GM12878 (cell line): ENCODE measurements around the gene VPS39. TPM values are rescaled to one million over a fixed set of nuclear protein-coding genes. Genes with fewer than 3 reads are reported as not detected.

Experiments
- ATAC-seq: fragments of 200-7000 bp; cut with Tn5 transposase; 3 replicates; pipeline ENCODE4 v1.9.1; 2020; ENCODE audit warnings: mild to moderate bottlenecking, moderate library complexity
- BruUV-seq: library from RNA; stranded (reverse); fragments of 400-500 nt; replicated peaks from 2 replicates; lab custom pipeline; 2021; lab: Mats Ljungman, UMichigan
- CTCF ChIA-PET: fragments of 300-600 bp; sonication (Branson Sonifier 250); formaldehyde crosslinking; extraction: SDS; loops from one replicate; lab custom pipeline; 2021; ENCODE audit warnings: inconsistent platforms; lab: Yijun Ruan, JAX
- POLR2A ChIA-PET: fragments of 350-600 bp; formaldehyde crosslinking; extraction: SDS; loops from one replicate; lab custom pipeline; 2021; ENCODE audit warnings: inconsistent platforms; lab: Charles Lee
- RAD21 ChIA-PET: fragments of 300-600 bp; sonication (Branson Sonifier 250); formaldehyde crosslinking; loops from one replicate; lab custom pipeline; 2023; ENCODE audit warnings: antibody characterized with exemption; ENCODE audit not compliant: unreplicated experiment; lab: Charles Lee
- SMC1A ChIA-PET: fragments of 300-600 bp; sonication (Branson Sonifier 250); formaldehyde crosslinking; loops from one replicate; lab custom pipeline; 2023; ENCODE audit not compliant: unreplicated experiment, uncharacterized antibody; lab: Charles Lee
- DNase-seq: peaks from one replicate; pipeline ENCODE4 v3.0.0-alpha.2; 2011; ENCODE audit warnings: low read depth, low spot score
- FAIRE-seq: peaks from 3 replicates; lab custom pipeline; 2011; peaks lifted over from hg19 to GRCh38; lab: Jason Lieb, UNC
- H2AFZ ChIP-seq: 2 replicates; pipeline ENCODE4 v1.6.0; 2011; ENCODE audit warnings: low read depth, low read length, control low read depth; ENCODE audit not compliant: control insufficient read depth
- H3K27ac ChIP-seq: 2 replicates; pipeline ENCODE4 v1.5.1; 2011; ENCODE audit warnings: control low read depth; ENCODE audit not compliant: control insufficient read depth, insufficient read depth
- H3K27me3 ChIP-seq, 2 experiments: replicated peaks in 1 of 2; 2 replicates each; pipeline versions ENCODE4 v1.6.0 to v1.6.1; 2011; ENCODE audit warnings: low read length in 1 of 2; ENCODE audit not compliant: control insufficient read depth in 2 of 2, insufficient read depth in 2 of 2
- H3K36me3 ChIP-seq, 2 experiments: 2 replicates each; pipeline ENCODE4 v1.5.1; 2011; ENCODE audit warnings: low read length in 1 of 2; ENCODE audit not compliant: control insufficient read depth in 2 of 2, insufficient read depth in 2 of 2
- H3K4me1 ChIP-seq: 2 replicates; pipeline ENCODE4 v1.6.1; 2011; ENCODE audit warnings: mild to moderate bottlenecking, low read length, moderate library complexity, mixed read lengths; ENCODE audit not compliant: control insufficient read depth, insufficient read depth
- H3K4me2 ChIP-seq: 2 replicates; pipeline ENCODE4 v1.6.0; 2011; ENCODE audit warnings: control low read depth; ENCODE audit not compliant: control insufficient read depth, insufficient read depth
- H3K4me3 ChIP-seq: fragments of 200-600 bp; sonication (generic); 2 replicates; pipeline ENCODE4 v1.5.1; 2016
- H3K79me2 ChIP-seq: 2 replicates; pipeline ENCODE4 v1.6.0; 2011; ENCODE audit warnings: low read length; ENCODE audit not compliant: control insufficient read depth, insufficient read depth
- H3K9ac ChIP-seq: 2 replicates; pipeline ENCODE4 v1.8.0; 2011; ENCODE audit warnings: low read length, control low read depth, mixed read lengths; ENCODE audit not compliant: control insufficient read depth, insufficient read depth
- H3K9me3 ChIP-seq: replicated peaks from 3 replicates; pipeline ENCODE4 v1.5.1; 2011; ENCODE audit warnings: mild to moderate bottlenecking, low read length; ENCODE audit not compliant: control insufficient read depth, insufficient read depth
- H4K20me1 ChIP-seq: 2 replicates; pipeline ENCODE4 v1.6.0; 2011; ENCODE audit not compliant: control insufficient read depth, insufficient read depth
- BHLHE40 ChIP-seq, 2 experiments: fragments of 450-650 bp in 1 of 2; IDR thresholded peaks; 2 replicates each; pipeline ENCODE4 v1.6.1; 2011 to 2017; ENCODE audit warnings: low read depth in 2 of 2, borderline replicate concordance in 1 of 2, improper control_type of control experiment in 1 of 2, low read length in 1 of 2, mild to moderate bottlenecking in 1 of 2
- EZH2 ChIP-seq: IDR thresholded peaks from 2 replicates; pipeline ENCODE4 v1.6.1; 2012; ENCODE audit warnings: low read depth, mild to moderate bottlenecking, control low read depth, inconsistent platforms, low read length, borderline replicate concordance; ENCODE audit not compliant: control insufficient read depth
- FOXK2 ChIP-seq: fragments of 450-650 bp; IDR thresholded peaks from 2 replicates; pipeline ENCODE4 v1.6.1; 2017; ENCODE audit warnings: mild to moderate bottlenecking, moderate library complexity
- NR2F1 ChIP-seq: fragments of 450-650 bp; conservative IDR thresholded peaks from 2 replicates; pipeline ENCODE4 v1.6.1; 2017; ENCODE audit warnings: mild to moderate bottlenecking
- RFX5 ChIP-seq: IDR thresholded peaks from 2 replicates; pipeline ENCODE4 v1.6.1; 2011; ENCODE audit warnings: low read depth, low read length, improper control_type of control experiment
- WRNIP1 ChIP-seq: IDR thresholded peaks from 2 replicates; pipeline ENCODE4 v1.6.1; 2011; ENCODE audit warnings: low read depth, low read length, improper control_type of control experiment, borderline replicate concordance
- WGBS: methylation state at CpG from one replicate; pipeline ENCODE4 v1.1.6; 2016; ENCODE audit warnings: low lambda C conversion rate; ENCODE audit not compliant: insufficient replicate concordance, insufficient coverage; ENCODE audit errors: missing lambda C conversion rate; 5-methylcytosine and 5-hydroxymethylcytosine counted together
- in situ Hi-C: fragments of 300-500 bp; cut with MboI; formaldehyde crosslinking; loops from 9 replicates; pipeline ENCODE4 v1.14.3; 2018; ENCODE audit warnings: mixed read lengths
- intact Hi-C: fragments of 100-400 bp; cut with micrococcal nuclease; formaldehyde crosslinking; loops from one replicate; pipeline ENCODE4 v1.14.2; 2022; ENCODE audit not compliant: unreplicated experiment
- polyA plus RNA-seq, 11 experiments: library from polyadenylated mRNA; depleted of rRNA in 4 of 11; unstranded in 6 of 11; stranded (reverse) in 5 of 11; fragments of >200 nt; fragmentation: Nextera tagmentation in 4 of 11; fragmentation: Illumina TruSeq in 1 of 11; extraction: Ambion mirVana in 4 of 11; extraction: Trizol in 1 of 11; gene quantifications; 1 replicate in 1 of 11; 2 replicates in 10 of 11; pipeline versions ENCODE4 v1.2.1 to v1.2.3, GENCODE V29; 2011 to 2016; ENCODE audit warnings: inconsistent platforms in 2 of 11, missing spikeins in 2 of 11, low read depth in 1 of 11
- total RNA-seq, 4 experiments: library from RNA; depleted of rRNA in 3 of 4; stranded (reverse); fragments of >200 nt in 3 of 4; fragmentation: Illumina TruSeq in 1 of 4; extraction: Trizol in 1 of 4; gene quantifications; 2 replicates each; pipeline versions ENCODE4 v1.2.1 to v1.2.3, GENCODE V29; 2013 to 2021

The VPS39 gene
- total and polyA plus RNA-seq, 10 of the 15 experiments (the other 5 are each of a cell fraction or from before 2014, with no cell fraction given) = 4.9 to 50.0 (median 36.2) TPM

- TF ChIP-seq EZH2 = no peak
Measured at GRCh38 chr15:42210696-42211095, 2.6 kb upstream of the VPS39 start (continued).

- ATAC-seq (no peak), FAIRE-seq (no peak), DNase-seq (no peak)
- POLR2A ChIA-PET = interaction anchor here (2.6 kb wide), 1 partner anchor 14 kb away, joined by 7 read pairs; no protein-coding TSS in a partner anchor
- in situ Hi-C loops = no loop called here
- CTCF ChIA-PET = no interaction called here
- Histone ChIP-seq H3K79me2 (peaks cover 30% of the 10 kb centered on the region), H3K4me3 (no peak overlapping the region; the same call in 1 of the 2 replicates), H3K4me2 (peak overlapping the region; percentile 91), H3K4me1 (0 out of 2 replicates have a peak, but pooled peaks cover 3% of the 10 kb centered on the region), H3K27me3 (no peaks in the 10 kb centered on the region), H3K9ac (no peak overlapping the region), H3K9me3 (no peaks in the 10 kb centered on the region), H3K36me3 (peaks cover under 1 to 13% of the 10 kb centered on the region in 2 experiments; a peak in 3 of 4 replicates), H4K20me1 (no peaks in the 10 kb centered on the region), H2AFZ (no peak overlapping the region), H3K27ac (no peak overlapping the region)
- SMC1A ChIA-PET = interaction anchor here (1.2 to 1.7 kb wide), 3 partner anchors 12 to 70 kb away, joined by 4 to 6 read pairs (median 4); no protein-coding TSS in a partner anchor
- RAD21 ChIA-PET = interaction anchor here (2.5 kb wide), 1 partner anchor 22 kb away, joined by 5 read pairs; no protein-coding TSS in a partner anchor
- intact Hi-C loops = no loop called here
- 85% methylated on average over 4 of the region's 4 CpGs for WGBS
- BruUV-seq = no TSS peak
- no peak for TF ChIP-seq NR2F1
- no peak for TF ChIP-seq WRNIP1
- TF ChIP-seq BHLHE40 (IDR thresholded peaks at IDR 0.05; ENCODE audit: borderline replicate concordance in 1 of 2, low read depth in 2 of 2, low read length in 1 of 2) = no peak
- no peak for TF ChIP-seq RFX5
- no peak for TF ChIP-seq FOXK2
Measured at GRCh38 chr15:42206406-42206805, 1.7 kb downstream of the VPS39 start.
